ENCODE results near the gene CDK14.

DNA sequence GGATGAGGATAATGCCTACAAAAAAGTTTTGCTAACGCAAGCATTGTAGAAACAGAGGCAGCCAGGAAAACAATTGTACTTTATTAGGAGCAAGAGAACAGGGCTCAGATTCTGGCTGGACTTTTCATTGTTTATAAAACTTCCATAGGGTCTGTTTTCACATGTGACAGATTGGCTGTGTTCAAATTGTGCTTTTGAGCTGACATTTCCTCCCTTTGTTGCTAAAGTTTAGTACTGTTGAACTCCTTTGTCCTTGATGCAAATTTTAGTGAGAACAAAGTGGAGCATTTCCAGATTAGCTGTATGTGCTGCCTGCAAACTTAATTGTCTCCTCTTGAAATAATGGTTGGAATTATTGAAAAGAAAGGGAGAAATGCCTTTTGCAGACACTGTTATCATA is 447.1 kb downstream of the CDK14 start:
- TF ChIP-seq, protein P1, sequence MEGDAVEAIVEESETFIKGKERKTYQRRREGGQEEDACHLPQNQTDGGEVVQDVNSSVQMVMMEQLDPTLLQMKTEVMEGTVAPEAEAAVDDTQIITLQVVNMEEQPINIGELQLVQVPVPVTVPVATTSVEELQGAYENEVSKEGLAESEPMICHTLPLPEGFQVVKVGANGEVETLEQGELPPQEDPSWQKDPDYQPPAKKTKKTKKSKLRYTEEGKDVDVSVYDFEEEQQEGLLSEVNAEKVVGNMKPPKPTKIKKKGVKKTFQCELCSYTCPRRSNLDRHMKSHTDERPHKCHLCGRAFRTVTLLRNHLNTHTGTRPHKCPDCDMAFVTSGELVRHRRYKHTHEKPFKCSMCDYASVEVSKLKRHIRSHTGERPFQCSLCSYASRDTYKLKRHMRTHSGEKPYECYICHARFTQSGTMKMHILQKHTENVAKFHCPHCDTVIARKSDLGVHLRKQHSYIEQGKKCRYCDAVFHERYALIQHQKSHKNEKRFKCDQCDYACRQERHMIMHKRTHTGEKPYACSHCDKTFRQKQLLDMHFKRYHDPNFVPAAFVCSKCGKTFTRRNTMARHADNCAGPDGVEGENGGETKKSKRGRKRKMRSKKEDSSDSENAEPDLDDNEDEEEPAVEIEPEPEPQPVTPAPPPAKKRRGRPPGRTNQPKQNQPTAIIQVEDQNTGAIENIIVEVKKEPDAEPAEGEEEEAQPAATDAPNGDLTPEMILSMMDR (IDR thresholded peaks at IDR 0.05), result no peak
- no peak for TF ChIP-seq POLR2A (IDR thresholded peaks at IDR 0.05)

Measured in heart left ventricle (tissue), 13 donors.